SK-N-SH (cell line): ENCODE measurements around the gene CEBPB. TPM values are rescaled to one million over a fixed set of nuclear protein-coding genes. Genes with fewer than 3 reads are reported as not detected.

Experiments used
- CTCF ChIA-PET: fragments of 300-600, 350-600 bp; formaldehyde crosslinking; extraction: SDS; loops from one replicate; lab custom pipeline; 2021; lab: Yijun Ruan, JAX
- POLR2A ChIA-PET: fragments of 350-600 bp; sonication (Branson Sonifier 250); formaldehyde crosslinking; extraction: SDS; loops from one replicate; lab custom pipeline; 2020; ENCODE audit warnings: antibody characterized with exemption, inconsistent platforms; lab: Yijun Ruan, JAX
- DNase-seq: peaks from one replicate; pipeline ENCODE4 v3.0.0; 2012
- H2AFZ ChIP-seq: fragments of 200-600 bp; sonication (generic); 2 replicates; pipeline ENCODE4 v1.8.1; 2016; ENCODE audit warnings: antibody characterized with exemption, mild to moderate bottlenecking, low read depth
- H3F3A ChIP-seq: fragments of 200-600 bp; sonication (generic); replicated peaks from 2 replicates; pipeline ENCODE3; 2016; ENCODE audit warnings: antibody characterized with exemption, mild to moderate bottlenecking; ENCODE audit not compliant: insufficient read depth
- H3K27ac ChIP-seq, 2 experiments: fragments of 200-500 bp in 1 of 2; fragments of 200-600 bp in 1 of 2; sonication (Bioruptor generic) in 1 of 2; sonication (generic), shearing (Covaris generic) in 1 of 2; 2 replicates each; pipeline versions ENCODE4 v1.5.1 to v1.6.1; 2014 to 2016; ENCODE audit warnings: low read depth in 2 of 2, inconsistent platforms in 1 of 2, low read length in 1 of 2, mild to moderate bottlenecking in 1 of 2, mixed read lengths in 1 of 2
- H3K27me3 ChIP-seq: fragments of 200-600 bp; sonication (generic), shearing (Covaris generic); 2 replicates; pipeline ENCODE4 v1.6.1; 2016; ENCODE audit warnings: mixed run types; ENCODE audit not compliant: insufficient read depth
- H3K36me3 ChIP-seq, 2 experiments: fragments of 200-500 bp in 1 of 2; fragments of 200-600 bp in 1 of 2; sonication (Bioruptor generic) in 1 of 2; sonication (generic) in 1 of 2; replicated peaks in 1 of 2; 2 replicates each; pipeline versions ENCODE3 to v1.5.1; 2014 to 2016; ENCODE audit warnings: low read length in 1 of 2, mild to moderate bottlenecking in 1 of 2; ENCODE audit not compliant: insufficient read depth in 2 of 2, control insufficient read depth in 1 of 2
- H3K4me1 ChIP-seq, 2 experiments: fragments of 200-500 bp in 1 of 2; fragments of 200-600 bp in 1 of 2; sonication (Bioruptor generic) in 1 of 2; sonication (generic), shearing (Covaris generic) in 1 of 2; 2 replicates each; pipeline versions ENCODE4 v1.5.1 to v1.6.1; 2014 to 2016; ENCODE audit warnings: low read depth in 1 of 2, low read length in 1 of 2, mixed run types in 1 of 2; ENCODE audit not compliant: insufficient read depth in 2 of 2, control insufficient read depth in 1 of 2
- H3K4me2 ChIP-seq: fragments of 200-600 bp; sonication (generic), shearing (Covaris generic); 2 replicates; pipeline ENCODE4 v1.6.1; 2017; ENCODE audit warnings: mixed run types
- H3K4me3 ChIP-seq, 2 experiments: fragments of 200-500 bp in 1 of 2; fragments of 200-600 bp in 1 of 2; sonication (Bioruptor generic) in 1 of 2; sonication (generic), shearing (Covaris generic) in 1 of 2; 2 replicates each; pipeline versions ENCODE4 v1.5.1 to v1.8.1; 2014 to 2016; ENCODE audit warnings: low read depth in 2 of 2, inconsistent platforms in 1 of 2, low read length in 1 of 2, mild to moderate bottlenecking in 1 of 2, mixed read lengths in 1 of 2, moderate library complexity in 1 of 2
- H3K79me2 ChIP-seq: fragments of 200-600 bp; sonication (generic); 2 replicates; pipeline ENCODE4 v1.8.1; 2017; ENCODE audit warnings: mild to moderate bottlenecking; ENCODE audit not compliant: insufficient read depth
- H3K9ac ChIP-seq: fragments of 200-600 bp; sonication (generic); 2 replicates; pipeline ENCODE4 v1.6.1; 2017; ENCODE audit warnings: mixed run types
- H3K9me2 ChIP-seq: fragments of 200-600 bp; sonication (generic); 2 replicates; pipeline ENCODE4 v1.6.1; 2017; ENCODE audit warnings: mixed run types
- H3K9me3 ChIP-seq: fragments of 200-600 bp; sonication (generic); 2 replicates; pipeline ENCODE4 v1.6.1; 2017; ENCODE audit warnings: mixed run types, mild to moderate bottlenecking, moderate library complexity
- H4K20me1 ChIP-seq: fragments of 200-600 bp; sonication (generic); 2 replicates; pipeline ENCODE4 v1.6.1; 2017; ENCODE audit warnings: mild to moderate bottlenecking, mixed run types; ENCODE audit not compliant: insufficient read depth
- EP300 ChIP-seq, 2 experiments: IDR thresholded peaks; 2 replicates each; pipeline versions ENCODE4 v1.4.0 to v1.6.1; 2012; ENCODE audit warnings: borderline replicate concordance in 1 of 2, low read depth in 1 of 2, low read length in 1 of 2
- FOSL2 ChIP-seq: IDR thresholded peaks from 2 replicates; pipeline ENCODE4 v1.4.0; 2012; ENCODE audit warnings: low read depth, mild to moderate bottlenecking, moderate library complexity, borderline replicate concordance
- FOXJ3 ChIP-seq: sonication (generic); formaldehyde crosslinking; IDR thresholded peaks from 2 replicates; pipeline ENCODE4 v1.5.1; 2020; ENCODE audit warnings: mild to moderate bottlenecking, missing genetic modification reagents
- FOXM1 ChIP-seq: IDR thresholded peaks from 2 replicates; pipeline ENCODE4 v1.4.0; 2012; ENCODE audit warnings: low read depth, mild to moderate bottlenecking
- GATA2 ChIP-seq: sonication (generic); formaldehyde crosslinking; IDR thresholded peaks from 2 replicates; pipeline ENCODE4 v1.5.0; 2020; ENCODE audit warnings: mild to moderate bottlenecking, missing genetic modification reagents
- IRF3 ChIP-seq: fragments of 150-350 bp; IDR thresholded peaks from 2 replicates; pipeline ENCODE4 v1.6.1; 2016; ENCODE audit warnings: mild to moderate bottlenecking, low read depth, low read length
- MEF2A ChIP-seq: IDR thresholded peaks from 2 replicates; pipeline ENCODE4 v1.4.0; 2012; ENCODE audit warnings: low read depth, borderline replicate concordance
- MXI1 ChIP-seq: IDR thresholded peaks from 2 replicates; pipeline ENCODE4 v1.6.1; 2012; ENCODE audit warnings: mild to moderate bottlenecking, low read depth, low read length, improper control_type of control experiment
- NFIC ChIP-seq: IDR thresholded peaks from 2 replicates; pipeline ENCODE4 v1.4.0; 2012; ENCODE audit warnings: borderline replicate concordance
- POLR2AphosphoS5 ChIP-seq: IDR thresholded peaks from 2 replicates; pipeline ENCODE4 v1.6.1; 2012; ENCODE audit warnings: low read depth, low read length
- REST ChIP-seq: IDR thresholded peaks from 2 replicates; pipeline ENCODE4 v1.6.1; 2012; ENCODE audit warnings: mild to moderate bottlenecking, low read depth, low read length, moderate library complexity
- SIN3A ChIP-seq: IDR thresholded peaks from 2 replicates; pipeline ENCODE4 v1.6.1; 2012; ENCODE audit warnings: low read depth, mild to moderate bottlenecking, low read length, moderate library complexity, borderline replicate concordance
- SMC3 ChIP-seq: IDR thresholded peaks from 2 replicates; pipeline ENCODE4 v1.6.1; 2012; ENCODE audit warnings: low read depth, low read length, improper control_type of control experiment
- TAF1 ChIP-seq: IDR thresholded peaks from 2 replicates; pipeline ENCODE4 v1.6.1; 2012; ENCODE audit warnings: low read depth, mild to moderate bottlenecking, low read length, moderate library complexity, borderline replicate concordance
- YY1 ChIP-seq: IDR thresholded peaks from 2 replicates; pipeline ENCODE4 v1.4.0; 2012; ENCODE audit warnings: low read depth, mild to moderate bottlenecking
- ZBTB33 ChIP-seq: IDR thresholded peaks from 2 replicates; pipeline ENCODE4 v1.4.0; 2012; ENCODE audit warnings: low read depth, borderline replicate concordance
- WGBS: methylation state at CpG from one replicate; pipeline ENCODE4 v1.1.6; 2017; ENCODE audit warnings: low lambda C conversion rate; 5-methylcytosine and 5-hydroxymethylcytosine counted together
- polyA plus RNA-seq, 3 experiments: library from polyadenylated mRNA; depleted of rRNA; stranded (reverse); fragments of >200 nt; gene quantifications; 2 replicates each; pipeline ENCODE4 v1.2.3, GENCODE V29; 2012

CEBPB gene
- polyA plus RNA-seq, 1 of the 3 experiments (the other 2 are of a cell fraction): 14.7 TPM

GRCh38 chr20:50237349-50237748, 46.7 kb downstream of the CEBPB start (continued):
- TF ChIP-seq ZBTB33: no peak
- TF ChIP-seq FOSL2: no peak
- no peak for TF ChIP-seq IRF3
- TF ChIP-seq SIN3A: no peak
- no peak for TF ChIP-seq NFIC
- no peak for TF ChIP-seq TAF1
- TF ChIP-seq EP300 (IDR thresholded peaks at IDR 0.05; ENCODE audit: borderline replicate concordance in 1 of 2, low read depth in 1 of 2, low read length in 1 of 2): no peak
- TF ChIP-seq POLR2AphosphoS5: no peak
- no peak for TF ChIP-seq GATA2 (CRISPR knock-in tag)

- H3K9me2 ChIP-seq: no peaks in the 10 kb centered on the region
- no peak overlapping the region for H3K9ac ChIP-seq
- no peaks in the 10 kb centered on the region for H3K79me2 ChIP-seq
- H3K4me1 ChIP-seq: no peaks in the 10 kb centered on the region; a peak in 1 of 4 replicates
- no peaks in the 10 kb centered on the region for H4K20me1 ChIP-seq
- no peak overlapping the region for H2AFZ ChIP-seq
- no peak for DNase-seq
- TF ChIP-seq SMC3 (no peak), IRF3 (no peak), YY1 (no peak), FOXJ3 (CRISPR knock-in tag) (no peak), FOXM1 (no peak), REST (no peak), MXI1 (no peak), MEF2A (no peak)
- H3K36me3 ChIP-seq: no peaks in the 10 kb centered on the region
- peaks cover 2% of the 10 kb centered on the region for H3F3A ChIP-seq
- POLR2A ChIA-PET: no interaction called here
- no peaks in the 10 kb centered on the region for H3K9me3 ChIP-seq
- no peak overlapping the region for H3K27ac ChIP-seq
- no peak overlapping the region for H3K4me3 ChIP-seq
- no peaks in the 10 kb centered on the region for H3K27me3 ChIP-seq
- 92% methylated on average over 16 of the region's 19 CpGs for WGBS
- CTCF ChIA-PET: no interaction called here
- H3K4me2 ChIP-seq: no peak overlapping the region
Observed at GRCh38 chr20:50238081-50238800, 47.6 kb downstream of the CEBPB start.
